Astrocyte of the spinal cord (primary cell): ENCODE data around the gene PLOD3.
A peak's percentile ranks its signal among the peaks of the same experiment; 100 is the strongest.

Source experiments
- DNase-seq: peaks from one replicate; pipeline ENCODE4 v3.0.0; 2011; ENCODE audit warnings: low read depth, low spot score
- H3K4me3 ChIP-seq: 2 replicates; pipeline ENCODE4 v1.5.1; 2011; ENCODE audit warnings: low read depth, mild to moderate bottlenecking, low read length, moderate library complexity
- in situ Hi-C: cut with HindIII; loops from 2 replicates; pipeline ENCODE4 v1.10.0; 2017; ENCODE audit warnings: low sequenced_read_pairs
- TF ChIP-seq, protein P1 (sequence below): IDR thresholded peaks from 2 replicates; pipeline ENCODE4 v1.5.1; 2012; ENCODE audit warnings: low read depth, mild to moderate bottlenecking, low read length, inconsistent platforms

The PLOD3 gene

DNA sequence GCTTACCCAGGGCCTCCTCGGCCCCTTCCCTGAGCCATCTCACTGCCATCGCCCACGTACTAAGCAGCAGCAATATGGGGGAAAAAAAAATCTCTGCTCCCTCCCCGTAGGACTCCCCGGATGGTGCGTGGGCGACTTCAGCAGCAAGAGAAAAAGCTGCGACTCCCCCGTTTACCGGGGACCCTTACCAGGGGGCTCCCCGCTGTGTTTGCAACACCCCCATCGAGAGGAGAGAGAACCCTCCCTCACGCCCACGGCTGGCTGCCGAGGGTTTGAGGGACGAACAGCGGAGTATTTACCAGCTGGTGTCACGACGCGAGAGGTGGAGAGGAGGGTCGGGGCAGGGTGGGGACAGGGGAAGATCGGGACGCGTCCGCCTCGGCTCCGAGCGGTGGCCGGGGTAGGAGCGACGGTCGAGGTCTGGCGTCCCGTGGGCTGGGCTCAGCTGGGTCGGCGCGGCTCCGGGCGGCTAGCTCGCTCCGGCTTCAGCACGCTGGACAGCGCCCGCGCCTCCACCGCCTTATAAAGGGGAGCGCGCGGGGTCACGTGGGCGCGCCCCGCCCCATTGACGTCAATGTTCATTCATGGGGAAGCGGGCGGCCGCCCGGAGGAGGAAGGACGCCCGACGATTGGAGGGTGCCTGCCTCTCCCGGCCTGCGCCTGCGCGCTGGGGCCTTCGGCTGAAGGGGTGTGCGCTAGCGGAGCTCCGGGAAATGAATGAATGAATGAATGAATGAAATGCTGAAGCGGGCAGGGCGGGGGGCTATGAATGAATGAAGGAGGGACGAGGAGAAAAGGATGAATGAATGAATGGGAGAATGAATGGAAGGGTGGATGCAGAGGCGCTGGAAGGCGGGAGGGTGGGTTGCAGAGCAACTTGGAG lies 52.1 kb downstream of the PLOD3 start, which contains the start of gene VGF:
Gene VGF (minus strand): TSS at position 495 of the 883 bp plus-strand sequence. CDS start 726 bp downstream, outside the sequence.
- TF ChIP-seq, protein P1, sequence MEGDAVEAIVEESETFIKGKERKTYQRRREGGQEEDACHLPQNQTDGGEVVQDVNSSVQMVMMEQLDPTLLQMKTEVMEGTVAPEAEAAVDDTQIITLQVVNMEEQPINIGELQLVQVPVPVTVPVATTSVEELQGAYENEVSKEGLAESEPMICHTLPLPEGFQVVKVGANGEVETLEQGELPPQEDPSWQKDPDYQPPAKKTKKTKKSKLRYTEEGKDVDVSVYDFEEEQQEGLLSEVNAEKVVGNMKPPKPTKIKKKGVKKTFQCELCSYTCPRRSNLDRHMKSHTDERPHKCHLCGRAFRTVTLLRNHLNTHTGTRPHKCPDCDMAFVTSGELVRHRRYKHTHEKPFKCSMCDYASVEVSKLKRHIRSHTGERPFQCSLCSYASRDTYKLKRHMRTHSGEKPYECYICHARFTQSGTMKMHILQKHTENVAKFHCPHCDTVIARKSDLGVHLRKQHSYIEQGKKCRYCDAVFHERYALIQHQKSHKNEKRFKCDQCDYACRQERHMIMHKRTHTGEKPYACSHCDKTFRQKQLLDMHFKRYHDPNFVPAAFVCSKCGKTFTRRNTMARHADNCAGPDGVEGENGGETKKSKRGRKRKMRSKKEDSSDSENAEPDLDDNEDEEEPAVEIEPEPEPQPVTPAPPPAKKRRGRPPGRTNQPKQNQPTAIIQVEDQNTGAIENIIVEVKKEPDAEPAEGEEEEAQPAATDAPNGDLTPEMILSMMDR, result no peak
- H3K4me3 ChIP-seq, result peak within 1 kb of the TSS; percentile 15
- DNase-seq, result peak; percentile 93
- in situ Hi-C loops, result no loop called here

DNA sequence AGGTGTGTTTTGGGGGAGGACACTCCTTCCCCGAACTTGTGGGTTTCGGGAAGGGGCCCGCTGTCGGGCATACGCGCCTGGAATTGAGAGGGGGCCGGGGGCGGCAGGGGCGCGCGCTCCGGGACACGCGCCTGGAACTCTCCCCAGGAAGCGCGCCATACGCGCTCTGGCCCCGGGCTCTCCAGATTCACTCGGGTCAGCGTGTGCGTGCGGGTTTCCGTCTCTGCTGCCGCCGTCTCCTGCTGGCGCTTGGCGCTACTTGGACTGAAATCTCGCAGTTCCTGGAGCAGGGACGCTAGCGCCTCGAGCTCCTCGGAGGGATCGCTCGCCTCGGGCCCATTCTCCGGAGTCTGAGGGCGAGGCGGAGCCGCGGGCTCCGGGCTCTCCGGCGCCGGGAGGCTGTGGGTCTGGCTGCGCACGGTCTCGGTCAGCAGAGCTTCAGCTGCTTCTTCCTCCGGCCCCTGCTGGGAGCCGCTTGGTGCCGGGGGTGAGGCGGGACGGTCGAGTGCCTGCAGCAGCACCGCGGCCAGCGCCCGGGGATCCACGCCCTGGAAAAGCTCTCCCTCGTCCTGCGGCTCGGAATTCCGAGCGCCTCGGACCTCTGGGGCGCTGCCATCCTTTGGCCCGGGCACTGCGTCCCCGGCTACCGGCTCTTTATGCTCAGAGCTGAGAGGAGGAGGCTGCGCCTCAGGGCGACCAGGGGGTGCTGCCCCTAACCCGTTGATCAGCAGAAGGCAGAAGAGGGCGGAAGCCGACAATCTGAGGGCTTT lies 53.1 kb downstream of the PLOD3 start:
- in situ Hi-C loops, result no loop called here
- H3K4me3 ChIP-seq, result no peak overlapping the region
- peak; percentile 59 for DNase-seq
- TF ChIP-seq, protein P1, result no peak

DNA sequence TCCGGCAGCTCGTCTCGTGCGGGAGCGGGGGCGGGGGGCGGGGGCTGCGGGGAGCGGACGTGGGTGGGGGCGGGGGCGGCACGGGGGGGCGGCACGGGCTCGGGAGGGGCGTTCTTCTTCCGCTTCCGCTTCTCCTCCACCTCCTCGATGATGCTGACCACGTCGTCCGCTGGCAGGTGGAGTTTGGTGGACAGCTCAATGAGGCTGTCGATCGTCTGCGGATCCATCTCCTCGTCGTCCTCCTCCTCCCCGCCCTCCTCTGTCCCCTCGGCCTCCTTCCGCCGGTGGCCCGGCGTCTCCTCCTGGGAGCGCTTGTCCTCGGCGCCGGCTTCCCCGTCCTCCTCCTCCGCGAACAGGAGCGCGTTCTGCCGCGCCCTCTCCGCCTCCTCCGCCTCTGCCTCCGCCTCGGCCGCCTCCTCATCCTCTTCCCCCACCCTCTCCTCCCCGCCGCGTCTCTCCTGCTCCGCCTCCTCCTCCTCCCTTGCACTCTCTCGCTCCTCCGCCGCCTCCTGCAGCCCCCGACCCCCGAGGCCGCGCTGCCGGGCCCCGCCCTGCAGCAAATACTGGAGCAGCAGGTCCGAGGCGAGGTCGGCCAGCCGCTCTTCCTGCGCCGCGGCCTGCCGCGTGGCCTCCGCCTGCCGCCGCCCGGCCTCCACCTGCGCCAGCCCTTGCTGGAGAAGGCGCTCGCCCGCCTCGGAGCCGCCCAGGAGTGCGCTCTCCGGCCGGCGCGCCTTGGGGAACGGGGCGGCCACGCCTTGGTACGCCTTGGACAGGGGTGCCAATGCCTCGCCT lies 53.9 kb downstream of the PLOD3 start:
- H3K4me3 ChIP-seq, result peak overlapping the region; percentile 27
- TF ChIP-seq, protein P1, result no peak
- in situ Hi-C loops, result no loop called here
- no peak for DNase-seq

DNA sequence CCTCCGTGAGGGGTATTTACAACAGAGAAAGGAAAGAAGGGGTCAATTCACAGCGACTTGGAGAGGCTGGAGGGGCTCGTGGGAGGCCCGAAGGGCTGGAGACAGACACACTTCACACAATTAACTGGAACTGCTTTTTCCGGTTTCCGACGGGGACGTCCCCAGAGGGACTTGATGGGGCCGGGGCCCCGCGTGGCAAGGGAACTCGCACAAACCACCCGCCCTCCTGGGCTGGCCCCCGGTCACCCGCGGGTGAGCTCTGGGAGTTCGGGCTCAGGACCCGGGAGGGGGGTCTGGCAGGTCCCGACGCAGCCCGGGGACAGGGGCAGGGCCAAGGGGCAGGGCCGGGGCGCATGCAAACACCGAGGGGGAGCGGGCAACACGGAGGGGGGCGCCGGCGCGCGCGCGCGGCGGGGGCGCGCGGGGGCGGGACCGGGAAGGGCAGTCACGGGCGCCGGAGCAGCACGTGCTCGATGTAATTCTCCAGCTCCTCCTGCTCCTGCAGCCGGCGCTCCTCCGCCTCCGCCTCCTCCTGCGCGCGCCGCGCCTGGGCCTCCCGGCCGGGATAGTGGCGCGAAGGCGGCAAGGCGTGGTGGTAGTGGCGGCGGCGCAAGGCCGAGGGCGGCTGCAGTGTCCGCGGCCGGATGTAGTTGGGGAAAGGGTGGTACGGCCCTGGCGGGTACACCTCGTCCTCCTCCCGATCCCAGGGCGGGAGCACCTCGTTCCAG lies 54.7 kb downstream of the PLOD3 start:
- TF ChIP-seq, protein P1, result no peak
- H3K4me3 ChIP-seq, result peak overlapping the region; percentile 27
- in situ Hi-C loops, result no loop called here
- DNase-seq, result peak; percentile 34

DNA sequence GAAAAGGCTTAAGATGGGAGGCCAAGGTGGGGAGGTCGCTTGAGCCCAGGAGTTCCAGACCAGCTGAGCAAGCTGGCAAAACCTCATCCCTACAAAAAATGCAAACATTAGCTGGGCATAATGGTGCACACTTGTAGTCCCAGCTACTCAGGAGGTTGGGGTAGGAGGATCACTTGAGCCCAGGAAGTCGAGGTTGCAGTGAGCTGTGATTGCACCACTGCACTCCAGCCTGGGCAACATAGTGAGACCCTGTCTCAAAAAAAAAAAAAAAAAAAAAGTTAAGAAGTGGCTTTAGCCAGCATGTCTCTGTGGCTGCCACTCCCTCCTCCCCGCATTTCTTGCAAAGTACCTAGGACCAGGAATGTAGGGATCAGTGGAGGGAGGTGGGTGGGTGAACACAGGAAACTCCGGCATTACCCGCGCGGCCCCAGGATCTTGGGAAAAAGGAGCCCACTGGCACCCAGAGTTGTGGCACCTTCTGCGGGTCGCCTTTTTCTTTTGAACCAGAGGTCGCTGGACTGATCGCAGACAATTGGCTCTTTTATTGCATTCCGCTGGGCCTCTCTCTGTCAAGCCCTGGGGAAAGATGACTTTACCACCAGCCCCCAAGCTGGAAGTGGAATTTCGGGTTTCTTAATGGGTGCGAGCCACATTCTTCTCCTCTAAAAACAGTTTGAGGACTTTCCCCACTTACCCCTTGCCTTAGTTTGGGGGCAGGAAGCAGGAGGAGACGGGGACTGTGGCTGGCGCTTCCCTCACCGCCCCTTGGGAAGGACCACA lies 55.5 kb downstream of the PLOD3 start:
- no peak for DNase-seq
- no peak overlapping the region for H3K4me3 ChIP-seq
- TF ChIP-seq, protein P1, result no peak
- in situ Hi-C loops, result no loop called here
